K562 (cell line): ENCODE measurements around the gene CAMK2D. TPM values are rescaled to one million over a fixed set of nuclear protein-coding genes. Genes with fewer than 3 reads are reported as not detected.
A peak's percentile ranks its signal among the peaks of the same experiment; 100 is the strongest.

Source experiments
- CBX1 ChIP-seq: sonication (generic); IDR thresholded peaks from 2 replicates; pipeline ENCODE4 v1.6.1; 2016; ENCODE audit warnings: antibody characterized with exemption, low read depth, mild to moderate bottlenecking
- CREBBP ChIP-seq: IDR thresholded peaks from one replicate; pipeline ENCODE4 v1.6.1; 2012; ENCODE audit warnings: low read depth, mild to moderate bottlenecking, control low read depth, inconsistent platforms, low read length
- DDX20 ChIP-seq: fragments of 450-650 bp; IDR thresholded peaks from 2 replicates; pipeline ENCODE4 v1.6.1; 2016; ENCODE audit warnings: missing genetic modification characterization, low read depth, mild to moderate bottlenecking, missing compliant biosample characterization, moderate library complexity
- GTF2E2 ChIP-seq: fragments of 200-800 bp; sonication (Bioruptor generic); IDR thresholded peaks from 2 replicates; pipeline ENCODE4 v1.6.1; 2016; ENCODE audit warnings: missing genetic modification characterization, missing compliant biosample characterization
- NBN ChIP-seq: fragments of 450-650 bp; IDR thresholded peaks from 2 replicates; pipeline ENCODE4 v1.6.1; 2016; ENCODE audit warnings: low read depth, mild to moderate bottlenecking
- NR3C1 ChIP-seq: sonication (generic); formaldehyde crosslinking; IDR thresholded peaks from 2 replicates; pipeline ENCODE4 v1.8.1; 2022; ENCODE audit warnings: missing genetic modification reagents
- POLR2H ChIP-seq: IDR thresholded peaks from 2 replicates; pipeline ENCODE4 v1.6.1; 2016; ENCODE audit warnings: missing genetic modification characterization, low read depth, mild to moderate bottlenecking, control low read depth, missing compliant biosample characterization, moderate library complexity
- PTRF ChIP-seq: fragments of 450-650 bp; IDR thresholded peaks from 2 replicates; pipeline ENCODE4 v1.6.1; 2016; ENCODE audit warnings: mild to moderate bottlenecking, missing genetic modification characterization, missing compliant biosample characterization
- RAD21 ChIP-seq, 2 experiments: fragments of 250-450 bp in 1 of 2; fragments of 450-650 bp in 1 of 2; sonication (Bioruptor Pico) in 1 of 2; formaldehyde crosslinking in 1 of 2; IDR thresholded peaks in 1 of 2; conservative IDR thresholded peaks in 1 of 2; 2 replicates each; pipeline versions ENCODE4 v1.4.0 to v1.8.0; 2020 to 2022; ENCODE audit warnings: mild to moderate bottlenecking in 2 of 2, moderate library complexity in 1 of 2
- SFPQ ChIP-seq: fragments of 200-400 bp; formaldehyde crosslinking; IDR thresholded peaks from 2 replicates; pipeline ENCODE4 v1.6.1; 2017; ENCODE audit warnings: mild to moderate bottlenecking, low read depth, low read length, moderate library complexity
- SMAD2 ChIP-seq: fragments of 150-350 bp; IDR thresholded peaks from 2 replicates; pipeline ENCODE4 v1.6.1; 2014; ENCODE audit warnings: low read depth, mild to moderate bottlenecking, low read length
- TCF3 ChIP-seq: sonication (generic); formaldehyde crosslinking; IDR thresholded peaks from 2 replicates; pipeline ENCODE4 v1.4.0; 2020; ENCODE audit warnings: mild to moderate bottlenecking, missing genetic modification reagents
- THRA ChIP-seq: fragments of 450-650 bp; IDR thresholded peaks from 2 replicates; pipeline ENCODE4 v1.6.1; 2017; ENCODE audit warnings: mild to moderate bottlenecking, moderate library complexity
- ZNF395 ChIP-seq: fragments of 200-800 bp; sonication (Bioruptor generic); IDR thresholded peaks from 2 replicates; pipeline ENCODE4 v1.6.1; 2017; ENCODE audit warnings: missing genetic modification characterization, missing compliant biosample characterization
- polyA plus RNA-seq, 8 experiments: library from polyadenylated mRNA; depleted of rRNA in 4 of 8; stranded (reverse) in 5 of 8; unstranded in 3 of 8; fragments of >200 nt; fragmentation: Nextera tagmentation in 2 of 8; fragmentation: Illumina TruSeq in 1 of 8; extraction: Ambion mirVana in 2 of 8; extraction: Trizol in 1 of 8; gene quantifications; 2 replicates each; pipeline versions ENCODE4 v1.2.1 to v1.2.3, GENCODE V29; 2011 to 2014; ENCODE audit warnings: inconsistent platforms in 1 of 8, missing spikeins in 1 of 8
- total RNA-seq, 7 experiments: library from RNA; depleted of rRNA in 6 of 7; stranded (reverse); fragments of >200 nt in 6 of 7; fragmentation: Illumina TruSeq in 2 of 7; extraction: Trizol in 2 of 7; gene quantifications; 2 replicates each; pipeline versions ENCODE4 v1.2.1 to v1.2.3, GENCODE V29; 2011 to 2021; ENCODE audit warnings: low replicate concordance in 1 of 7
- TF ChIP-seq, protein P1 (sequence below): fragments of 250-450 bp; sonication (Bioruptor Pico); IDR thresholded peaks from 2 replicates; pipeline ENCODE4 v1.8.0; 2021; ENCODE audit warnings: mild to moderate bottlenecking, moderate library complexity
- TF ChIP-seq, protein P2 (sequence below): fragments of 450-650 bp; IDR thresholded peaks from 2 replicates; pipeline ENCODE4 v1.6.1; 2017; ENCODE audit warnings: antibody characterized with exemption, mild to moderate bottlenecking

CAMK2D gene
- total and polyA plus RNA-seq, 9 of the 15 experiments (the other 6 are each of a cell fraction or from before 2014, with no cell fraction given), result 0.01 to 0.33 (median 0.04) TPM; not detected in 2

GRCh38 chr4:113762186-113763028 is 869 bp upstream of the CAMK2D start (continued):
- TF ChIP-seq CBX1 (no peak), TCF3 (no peak), ZNF395 (no peak), SFPQ (no peak), POLR2H (tag) (0 out of 2 replicates have a peak, but pooled peaks have one; percentile 36), THRA (no peak), DDX20 (tag) (no peak), NR3C1 (CRISPR knock-in tag) (no peak), RAD21 (CRISPR knock-in tag; conservative IDR thresholded peaks at IDR 0.05 in 1 of 2, IDR thresholded peaks at IDR 0.05 in 1 of 2) (no peak), GTF2E2 (tag) (no peak), SMAD2 (no peak), CREBBP (no peak), NBN (no peak), PTRF (tag) (no peak)
- TF ChIP-seq, protein P1, sequence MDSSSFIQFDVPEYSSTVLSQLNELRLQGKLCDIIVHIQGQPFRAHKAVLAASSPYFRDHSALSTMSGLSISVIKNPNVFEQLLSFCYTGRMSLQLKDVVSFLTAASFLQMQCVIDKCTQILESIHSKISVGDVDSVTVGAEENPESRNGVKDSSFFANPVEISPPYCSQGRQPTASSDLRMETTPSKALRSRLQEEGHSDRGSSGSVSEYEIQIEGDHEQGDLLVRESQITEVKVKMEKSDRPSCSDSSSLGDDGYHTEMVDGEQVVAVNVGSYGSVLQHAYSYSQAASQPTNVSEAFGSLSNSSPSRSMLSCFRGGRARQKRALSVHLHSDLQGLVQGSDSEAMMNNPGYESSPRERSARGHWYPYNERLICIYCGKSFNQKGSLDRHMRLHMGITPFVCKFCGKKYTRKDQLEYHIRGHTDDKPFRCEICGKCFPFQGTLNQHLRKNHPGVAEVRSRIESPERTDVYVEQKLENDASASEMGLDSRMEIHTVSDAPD (CRISPR knock-in tag), result no peak
- TF ChIP-seq, protein P2, sequence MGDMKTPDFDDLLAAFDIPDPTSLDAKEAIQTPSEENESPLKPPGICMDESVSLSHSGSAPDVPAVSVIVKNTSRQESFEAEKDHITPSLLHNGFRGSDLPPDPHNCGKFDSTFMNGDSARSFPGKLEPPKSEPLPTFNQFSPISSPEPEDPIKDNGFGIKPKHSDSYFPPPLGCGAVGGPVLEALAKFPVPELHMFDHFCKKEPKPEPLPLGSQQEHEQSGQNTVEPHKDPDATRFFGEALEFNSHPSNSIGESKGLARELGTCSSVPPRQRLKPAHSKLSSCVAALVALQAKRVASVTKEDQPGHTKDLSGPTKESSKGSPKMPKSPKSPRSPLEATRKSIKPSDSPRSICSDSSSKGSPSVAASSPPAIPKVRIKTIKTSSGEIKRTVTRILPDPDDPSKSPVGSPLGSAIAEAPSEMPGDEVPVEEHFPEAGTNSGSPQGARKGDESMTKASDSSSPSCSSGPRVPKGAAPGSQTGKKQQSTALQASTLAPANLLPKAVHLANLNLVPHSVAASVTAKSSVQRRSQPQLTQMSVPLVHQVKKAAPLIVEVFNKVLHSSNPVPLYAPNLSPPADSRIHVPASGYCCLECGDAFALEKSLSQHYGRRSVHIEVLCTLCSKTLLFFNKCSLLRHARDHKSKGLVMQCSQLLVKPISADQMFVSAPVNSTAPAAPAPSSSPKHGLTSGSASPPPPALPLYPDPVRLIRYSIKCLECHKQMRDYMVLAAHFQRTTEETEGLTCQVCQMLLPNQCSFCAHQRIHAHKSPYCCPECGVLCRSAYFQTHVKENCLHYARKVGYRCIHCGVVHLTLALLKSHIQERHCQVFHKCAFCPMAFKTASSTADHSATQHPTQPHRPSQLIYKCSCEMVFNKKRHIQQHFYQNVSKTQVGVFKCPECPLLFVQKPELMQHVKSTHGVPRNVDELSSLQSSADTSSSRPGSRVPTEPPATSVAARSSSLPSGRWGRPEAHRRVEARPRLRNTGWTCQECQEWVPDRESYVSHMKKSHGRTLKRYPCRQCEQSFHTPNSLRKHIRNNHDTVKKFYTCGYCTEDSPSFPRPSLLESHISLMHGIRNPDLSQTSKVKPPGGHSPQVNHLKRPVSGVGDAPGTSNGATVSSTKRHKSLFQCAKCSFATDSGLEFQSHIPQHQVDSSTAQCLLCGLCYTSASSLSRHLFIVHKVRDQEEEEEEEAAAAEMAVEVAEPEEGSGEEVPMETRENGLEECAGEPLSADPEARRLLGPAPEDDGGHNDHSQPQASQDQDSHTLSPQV, result no peak
